Activated T-cell treated with anti-CD3 and anti-CD28 coated beads, Interleukin-2, amount 50 U/mL, for 1 hour (primary cell): ENCODE measurements around the gene MFAP3L.

ENCODE experiments used
- DNase-seq: peaks from one replicate; pipeline ENCODE4 v3.0.0-alpha.2; 2020

MFAP3L gene

GRCh38 chr4:170017252-170017651, 8.9 kb downstream of the MFAP3L start:
- DNase-seq: no peak

DNA sequence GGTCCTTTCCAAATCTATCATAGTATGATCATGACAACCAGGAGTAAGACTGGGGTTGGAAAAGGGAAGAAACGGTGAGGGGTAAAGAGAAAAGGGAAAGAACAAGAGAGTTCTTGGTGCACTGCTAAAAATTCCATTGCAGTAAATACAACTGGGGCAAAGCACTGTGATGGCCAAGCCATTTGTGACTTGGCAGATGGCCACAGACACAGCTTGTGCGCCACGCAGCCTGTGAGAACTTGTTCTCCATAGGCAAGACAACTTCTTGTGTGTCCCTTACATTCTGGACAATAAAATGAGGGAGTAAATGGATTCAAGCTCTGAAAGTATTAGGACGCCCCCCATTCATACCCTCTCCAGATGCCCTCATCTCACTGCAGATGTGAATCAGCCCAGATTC, 10.9 kb downstream of the MFAP3L start:
- no peak for DNase-seq

DNA sequence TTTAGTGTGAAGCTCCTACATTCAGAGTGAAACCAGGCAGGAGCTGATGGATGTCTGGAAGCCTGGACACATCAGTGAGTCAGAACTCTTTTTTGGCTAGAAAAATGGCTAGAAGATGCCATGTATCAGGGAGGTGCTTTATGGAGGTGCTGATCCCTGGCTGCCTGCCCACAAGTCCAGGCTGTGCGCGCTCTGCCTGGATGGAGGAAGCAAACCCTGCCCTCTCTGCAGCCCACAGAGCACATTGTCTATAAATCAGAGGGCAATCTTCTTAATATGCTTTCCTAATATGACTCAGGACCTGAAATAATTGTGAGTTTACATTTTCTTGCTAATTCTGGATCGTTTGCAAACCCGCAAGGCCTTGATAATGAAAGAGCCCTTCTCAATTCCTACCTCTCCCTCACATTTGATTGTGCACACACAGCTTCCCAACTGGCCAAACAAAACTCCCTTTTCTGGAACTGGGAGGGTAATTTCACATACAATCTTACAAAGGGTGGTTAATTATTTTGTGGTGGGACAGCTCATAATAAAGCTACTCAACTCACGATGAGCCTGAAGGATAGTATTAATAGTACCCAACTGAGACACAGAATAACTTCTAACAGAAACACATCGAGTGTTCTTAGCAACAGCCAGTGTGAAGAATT, 11.7 kb downstream of the MFAP3L start:
- DNase-seq: no peak

DNA sequence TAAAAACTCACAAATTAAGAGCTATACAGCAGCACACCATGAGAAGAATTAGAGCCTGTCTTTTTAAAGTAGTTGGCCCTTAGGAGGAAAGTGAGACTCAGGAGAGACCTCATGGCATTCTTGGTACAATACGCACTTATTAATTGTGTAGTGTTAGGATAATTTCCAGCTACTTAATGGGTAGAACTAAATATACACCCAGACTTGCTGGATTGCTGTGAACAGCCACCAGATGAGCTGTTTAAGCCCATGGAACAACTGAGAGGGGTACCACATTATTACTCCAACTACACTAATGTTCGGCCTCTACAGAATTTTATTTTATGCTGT, 13.6 kb downstream of the MFAP3L start:
- no peak for DNase-seq

DNA sequence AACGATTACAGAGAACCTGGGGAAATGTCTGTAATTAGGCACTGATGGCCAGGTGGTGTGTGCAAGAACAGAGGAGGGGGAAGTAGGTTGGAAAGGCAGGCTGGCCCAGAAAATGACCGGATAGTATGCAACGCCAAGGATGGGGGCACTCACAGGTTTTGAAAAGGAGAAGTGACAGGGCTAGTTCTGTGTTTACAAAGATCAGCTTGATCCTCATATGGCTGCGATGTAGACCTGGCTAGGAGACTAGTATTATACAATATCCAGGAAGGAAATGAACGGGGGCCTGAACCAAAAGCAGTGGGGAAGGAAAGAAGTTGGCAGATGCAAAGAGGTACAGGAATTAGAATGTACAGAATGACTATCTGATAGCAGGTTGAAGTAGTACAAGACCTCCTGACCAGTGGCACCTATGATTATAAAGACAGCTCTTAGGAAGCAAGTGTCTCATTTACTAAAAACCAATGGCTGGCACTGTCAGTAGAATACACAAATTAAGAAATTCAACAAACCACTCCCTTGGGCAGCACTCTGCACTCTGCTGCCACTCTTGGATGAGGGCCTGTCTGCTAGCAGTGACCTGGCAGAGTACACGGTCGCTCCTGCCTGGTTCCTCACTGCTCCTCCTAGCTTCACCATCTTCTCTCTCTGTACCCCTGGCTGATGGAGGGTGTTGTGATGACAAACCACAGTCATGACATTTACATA, 14.1 kb downstream of the MFAP3L start:
- no peak for DNase-seq

DNA sequence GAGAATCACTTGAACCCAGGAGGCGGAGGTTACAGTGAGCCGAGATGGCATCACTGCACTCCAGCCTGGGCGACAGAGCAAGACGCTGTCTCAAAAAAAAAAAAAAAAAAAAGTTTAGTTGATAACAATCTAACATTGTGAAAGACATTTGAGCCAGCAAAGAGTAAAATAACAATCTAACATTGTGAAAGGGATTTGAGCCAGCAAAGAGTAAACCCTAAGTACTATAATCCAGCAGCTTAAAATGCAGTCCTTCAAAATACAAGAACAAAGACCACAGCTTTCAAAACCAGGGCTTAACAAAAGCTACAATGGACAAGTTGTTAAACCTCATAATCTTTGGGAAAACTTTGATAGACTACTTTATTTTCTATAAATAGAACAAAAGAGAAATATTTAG, 16.9 kb downstream of the MFAP3L start:
- no peak for DNase-seq

DNA sequence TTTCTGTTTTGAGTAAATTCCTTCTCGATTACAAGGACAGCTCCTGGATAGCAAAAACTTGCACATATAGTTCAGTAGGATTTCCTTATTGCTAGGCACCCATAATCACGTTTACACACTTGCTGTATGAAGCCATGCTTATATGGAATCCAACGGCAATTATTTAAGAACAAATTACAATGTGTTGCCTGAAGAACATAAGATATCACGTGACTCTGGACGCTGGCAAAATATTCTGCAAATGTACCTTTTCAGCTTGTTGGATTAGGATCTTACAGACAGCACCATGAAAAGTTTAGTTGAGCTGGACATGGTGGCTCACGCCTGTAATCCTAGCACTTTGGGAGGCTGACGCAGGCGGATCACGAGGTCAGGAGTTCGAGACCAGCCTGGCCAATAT, 17.4 kb downstream of the MFAP3L start:
- no peak for DNase-seq

- DNase-seq: no peak
Observed at GRCh38 chr4:170008371-170008770, 17.8 kb downstream of the MFAP3L start.

DNA sequence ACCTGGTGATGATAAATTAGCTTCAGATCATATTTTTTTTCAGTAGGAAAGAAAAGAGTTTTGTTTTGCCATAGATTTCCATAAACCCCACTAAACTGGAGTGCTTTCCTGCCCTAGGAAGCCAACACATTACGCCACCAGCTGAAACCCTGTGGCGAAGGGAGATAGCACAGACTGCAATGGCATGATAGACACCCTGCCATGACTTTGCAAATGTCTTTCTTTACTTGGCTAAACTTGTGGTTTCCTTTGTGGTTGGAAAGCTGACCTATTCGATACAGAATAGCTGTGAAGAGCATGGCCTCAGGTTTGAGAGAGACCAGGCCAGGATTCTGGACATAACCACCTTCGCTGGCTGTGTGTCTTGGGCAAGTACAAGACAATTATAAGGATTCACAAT, 19.1 kb downstream of the MFAP3L start:
- no peak for DNase-seq

GRCh38 chr4:170005472-170005871, 20.7 kb downstream of the MFAP3L start:
- no peak for DNase-seq

DNA sequence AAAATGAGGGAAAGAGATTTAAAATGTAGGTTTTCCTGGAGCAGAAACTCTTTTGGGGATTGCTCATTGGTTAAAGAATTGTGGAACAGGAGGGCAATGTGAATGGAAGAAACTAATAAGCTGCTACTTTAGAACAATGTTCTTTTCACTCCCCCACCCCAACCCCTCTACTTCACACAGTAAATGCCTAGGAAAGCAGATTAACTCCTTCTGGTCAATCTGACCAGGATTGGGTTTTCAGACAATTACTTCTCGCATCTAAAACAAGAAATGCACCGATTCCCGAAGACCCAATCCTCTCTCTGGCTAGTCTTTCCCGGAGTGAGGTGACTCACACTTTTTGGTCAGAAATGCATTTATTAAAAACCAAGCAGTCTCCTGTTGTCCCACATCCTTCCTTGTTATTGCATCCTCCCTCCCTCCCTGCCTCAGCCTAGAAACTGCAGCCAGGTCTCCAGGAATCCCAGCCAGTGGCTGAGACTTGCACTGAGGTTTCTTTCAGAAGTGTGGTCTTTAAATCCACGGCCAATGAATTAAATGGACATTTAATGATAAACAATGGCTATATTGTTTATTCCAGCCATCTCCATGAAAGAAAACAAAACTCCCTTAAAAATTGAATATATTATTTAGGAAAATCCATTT, 21.4 kb downstream of the MFAP3L start:
- DNase-seq: no peak

DNA sequence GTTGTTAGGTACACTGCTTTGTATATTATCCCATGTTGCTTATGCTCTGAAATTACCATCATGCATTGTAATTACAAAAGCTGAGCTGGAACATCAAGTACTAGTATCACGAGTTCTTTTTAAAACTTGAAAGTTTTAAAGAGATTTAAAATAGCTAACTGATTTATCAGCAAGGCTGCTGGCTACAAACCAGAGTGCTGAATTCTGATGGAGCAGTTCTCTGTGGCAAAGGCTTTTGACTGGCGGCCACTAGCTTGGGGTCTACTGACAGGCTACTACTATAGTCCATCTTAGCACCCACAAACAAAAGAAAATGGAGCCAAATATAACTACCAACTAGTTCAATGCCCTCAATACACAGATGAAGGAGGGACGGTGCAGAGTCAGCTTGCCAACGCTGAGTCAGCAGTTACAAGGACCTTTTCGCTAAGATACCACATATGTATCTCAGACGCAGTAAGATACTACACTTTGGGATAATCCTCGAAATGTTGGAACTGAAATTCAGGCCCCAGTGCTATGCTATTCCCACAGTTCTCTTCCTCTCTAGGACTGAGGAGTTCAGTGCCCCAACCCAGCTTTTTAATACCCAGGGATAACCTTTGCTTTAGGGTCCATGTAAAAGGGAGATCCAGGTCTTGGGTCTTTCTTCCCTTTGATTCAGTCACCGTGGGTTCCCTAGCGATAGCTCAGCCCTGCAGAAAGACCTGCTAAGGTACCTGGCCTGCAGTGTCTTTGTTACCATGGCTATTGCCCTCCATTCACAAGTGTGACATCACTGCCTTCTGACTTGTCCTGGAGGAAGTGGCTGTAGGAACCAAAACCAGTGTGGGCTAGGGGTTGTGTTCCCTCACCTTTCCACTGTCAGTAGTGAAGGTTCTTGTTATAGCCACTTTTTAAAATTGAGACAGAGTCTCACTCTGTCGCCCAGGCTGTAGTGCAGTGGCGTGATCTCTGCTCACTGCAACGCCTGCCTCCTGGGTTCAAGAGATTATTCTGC, 22.8 kb downstream of the MFAP3L start:
- DNase-seq: no peak

- no peak for DNase-seq
Observed at GRCh38 chr4:170001745-170002267, 24.4 kb downstream of the MFAP3L start.

GRCh38 chr4:170001011-170001744, 25.0 kb downstream of the MFAP3L start:
- no peak for DNase-seq

DNA sequence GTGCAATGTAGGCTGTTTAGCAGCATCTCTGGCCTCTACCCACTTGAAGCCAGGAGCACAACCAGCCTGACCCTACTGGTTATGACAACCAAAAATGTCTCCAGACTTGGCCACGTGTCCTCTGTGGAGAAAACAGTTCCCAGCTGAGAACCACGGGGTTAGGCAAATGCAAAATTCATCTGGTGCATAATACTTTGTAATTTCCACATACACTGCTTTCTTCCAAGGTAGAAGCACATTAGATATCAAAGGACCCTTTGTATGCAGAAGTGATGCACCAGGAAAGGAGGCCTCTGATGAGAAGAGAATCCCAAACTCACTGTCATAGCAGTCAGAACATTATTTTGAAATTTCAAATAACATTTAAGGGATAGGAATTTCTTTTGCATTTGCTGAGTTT, 26.3 kb downstream of the MFAP3L start:
- no peak for DNase-seq

- DNase-seq: no peak
Observed at GRCh38 chr4:169998981-169999380, 27.2 kb downstream of the MFAP3L start.

DNA sequence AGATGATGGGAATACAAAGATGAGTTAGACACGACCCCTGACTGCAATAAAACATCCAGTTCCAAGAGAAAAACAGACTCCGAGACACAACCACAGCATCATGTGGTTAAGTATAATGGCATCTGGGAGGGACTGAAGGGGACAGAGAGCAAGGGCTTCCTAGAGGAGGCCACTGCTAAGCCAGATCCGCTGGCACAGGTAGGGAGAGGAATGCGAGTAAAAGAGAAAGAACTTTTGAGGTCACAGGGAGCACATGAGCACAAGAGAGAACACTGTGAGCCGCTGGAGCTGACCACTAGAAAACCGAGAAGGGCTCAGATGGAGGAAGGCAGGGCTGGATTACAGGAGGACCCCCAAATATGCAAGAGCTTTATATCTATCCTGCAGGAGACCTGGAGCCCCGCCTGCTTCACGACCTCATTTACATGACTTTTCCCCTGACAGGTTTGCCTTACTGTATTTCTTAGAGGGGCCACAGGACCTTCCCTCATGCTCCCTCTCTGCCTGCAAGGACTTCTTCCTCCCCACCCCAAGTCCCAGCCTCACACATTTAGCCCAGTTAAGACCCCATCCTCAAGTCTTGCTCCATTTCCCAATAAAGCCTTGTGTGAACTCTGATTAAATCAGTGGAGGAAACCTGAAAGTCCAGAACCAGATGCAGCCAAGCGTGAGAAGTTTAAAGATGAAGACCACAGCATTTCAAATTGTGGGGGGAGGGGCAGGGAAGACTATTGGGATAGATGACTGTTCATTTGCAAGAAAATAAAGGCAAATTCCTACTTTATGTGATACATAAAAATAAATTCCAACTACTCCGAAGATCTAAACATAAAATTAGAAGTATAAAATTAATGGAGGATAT, 29.6 kb downstream of the MFAP3L start:
- DNase-seq: no peak

DNA sequence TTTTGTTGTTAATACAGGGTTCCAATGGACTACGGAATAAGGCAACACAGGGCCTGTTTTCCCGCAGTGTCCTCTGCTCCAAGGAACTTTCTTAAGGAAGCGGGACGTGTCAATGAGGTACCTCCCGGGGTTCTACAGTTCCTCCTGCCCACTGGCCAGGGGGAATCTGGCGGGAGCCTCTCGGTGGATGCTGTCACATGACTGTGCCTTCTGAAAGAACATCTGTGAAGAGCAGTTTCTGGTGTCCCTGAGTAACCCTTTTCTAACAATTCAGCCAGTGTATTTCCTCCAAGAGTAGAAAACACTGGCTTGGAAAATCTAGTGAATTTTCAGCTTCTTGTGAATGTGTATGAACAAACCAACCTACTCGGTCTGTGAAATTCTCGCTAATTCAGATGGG, 32.7 kb downstream of the MFAP3L start:
- DNase-seq: no peak

- DNase-seq: no peak
Observed at GRCh38 chr4:169988252-169988651, 37.9 kb downstream of the MFAP3L start.

- DNase-seq: no peak
Observed at GRCh38 chr4:169987327-169988228, 38.6 kb downstream of the MFAP3L start.
